Psoas muscle (tissue), 8 donors: ENCODE measurements around the gene ABHD2. TPM values are rescaled to one million over a fixed set of nuclear protein-coding genes. Genes with fewer than 3 reads are reported as not detected.
A peak's percentile ranks its signal among the peaks of the same experiment; 100 is the strongest.
"Not testable (repeated sequence)": the region's sequence is repeated elsewhere in the genome, so short reads cannot be mapped to it uniquely, and the experiment has no call there.

Experiments used
- ATAC-seq, 4 donors: fragments of 200-7000 bp; cut with Tn5 transposase; one replicate each; pipeline ENCODE4 v1.9.1; 2020; ENCODE audit warnings: moderate library complexity in 3 of 4, mild to moderate bottlenecking in 2 of 4
- DNase-seq, 2 donors: peaks; one replicate each; pipeline ENCODE4 v3.0.0-alpha.2; 2020
- H3K27ac ChIP-seq: fragments of 200-600 bp; one replicate; pipeline ENCODE4 v1.8.0; 2022
- H3K27me3 ChIP-seq, 3 donors: fragments of 200-600 bp in 1 of 3; one replicate each; pipeline versions ENCODE4 v1.6.1 to v1.8.0; 2013 to 2022; ENCODE audit warnings: low read length in 2 of 3, mild to moderate bottlenecking in 2 of 3, moderate library complexity in 1 of 3; ENCODE audit not compliant: insufficient read depth in 3 of 3
- H3K36me3 ChIP-seq, 2 donors: fragments of 200-600 bp in 1 of 2; one replicate each; pipeline versions ENCODE4 v1.6.1 to v1.8.0; 2013 to 2022; ENCODE audit warnings: low read depth in 1 of 2, mild to moderate bottlenecking in 1 of 2, moderate library complexity in 1 of 2; ENCODE audit not compliant: insufficient read depth in 1 of 2
- H3K4me1 ChIP-seq: fragments of 200-600 bp; one replicate; pipeline ENCODE4 v1.8.0; 2022
- H3K4me3 ChIP-seq: fragments of 200-600 bp; one replicate; pipeline ENCODE4 v1.8.0; 2022; ENCODE audit warnings: mild to moderate bottlenecking
- H3K9me3 ChIP-seq: fragments of 200-600 bp; one replicate; pipeline ENCODE4 v1.8.0; 2022
- WGBS, 3 donors: extraction: QIAGEN DNeasy Blood & Tissue Kit; methylation state at CpG; one replicate each; pipeline versions ENCODE4 v1.1.6 to v1.1.7; 2013; 5-methylcytosine and 5-hydroxymethylcytosine counted together
- intact Hi-C, 2 donors: fragments of 100-400 bp; cut with DNase I; formaldehyde crosslinking; loops; one replicate each; pipeline versions ENCODE4 v1.11.0 to v1.14.2; 2022
- polyA plus RNA-seq, 3 donors: library from polyadenylated mRNA; stranded (reverse); fragments of 200-250 nt; gene quantifications; one replicate each; pipeline ENCODE4 v1.2.3, GENCODE V29; 2013
- total RNA-seq, 4 donors: library from RNA; stranded (reverse); fragmentation: NEBNext Ultra II Directional in 2 of 4; extraction: Animal tissue kit (Norgen Biotek cat#: 25700) in 2 of 4; gene quantifications; one replicate each; pipeline versions ENCODE4 v1.2.1 to v1.2.4, GENCODE V29; 2021 to 2023
- TF ChIP-seq, protein P1 (sequence below): fragments of 200-600 bp; IDR thresholded peaks from one replicate; pipeline ENCODE4 v1.8.0; 2022; ENCODE audit warnings: antibody characterized with exemption
- donor health status: healthy with polysubstance abuse.
- donor health status: DM: no; HTN: no; CAD: no; lungs with moderate emphysema.
- donor health status: Bipolar disorder and iron deficiency.
- donor health status: healthy.
- donor health status: DM: yes; HTN: yes; CAD: no.
- donor health status: DM: no; HTN: no; CAD: no.
- donor health status: DM: no; HTN: no; CAD: no.
- donor health status: DM: yes; HTN: yes; CAD: no.

The ABHD2 gene
- total and polyA plus RNA-seq, 7 donors: 10.8 to 215 (median 66.1) TPM

DNA sequence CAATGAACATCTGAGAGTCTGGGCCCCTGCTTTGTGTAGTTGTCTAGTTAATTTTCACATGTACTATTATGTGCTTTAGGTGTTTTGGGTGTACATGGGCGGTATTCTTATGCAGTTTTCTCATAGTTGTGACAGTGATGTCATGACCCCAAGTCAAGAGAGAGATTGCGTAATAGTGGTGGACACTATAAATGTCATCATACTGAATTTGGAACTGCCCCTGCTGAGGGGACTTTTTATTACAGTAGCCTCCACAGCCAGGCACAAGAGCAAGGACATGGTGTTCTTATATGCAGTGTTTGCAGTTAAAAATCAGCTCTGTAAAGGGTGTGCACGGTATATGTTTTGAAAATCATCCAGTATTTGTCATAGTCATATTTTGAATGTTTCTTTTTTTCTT is 29.5 kb downstream of the ABHD2 start:
- DNase-seq: no peak
- peaks cover 67% of the 10 kb centered on the region for H3K4me1 ChIP-seq
- peak in 3 of 4 donors; percentile 15 to 57 (median 39) for ATAC-seq
- peak overlapping the region; percentile 78 for H3K27ac ChIP-seq
- no peaks in the 10 kb centered on the region for H3K9me3 ChIP-seq
- intact Hi-C loops: no loop called here
- no peaks in the 10 kb centered on the region for H3K27me3 ChIP-seq
- H3K4me3 ChIP-seq: no peak overlapping the region
- 54 to 81% (median 60%) methylated on average over 3 of the region's 3 CpGs for WGBS, 3 donors
- TF ChIP-seq, protein P1, sequence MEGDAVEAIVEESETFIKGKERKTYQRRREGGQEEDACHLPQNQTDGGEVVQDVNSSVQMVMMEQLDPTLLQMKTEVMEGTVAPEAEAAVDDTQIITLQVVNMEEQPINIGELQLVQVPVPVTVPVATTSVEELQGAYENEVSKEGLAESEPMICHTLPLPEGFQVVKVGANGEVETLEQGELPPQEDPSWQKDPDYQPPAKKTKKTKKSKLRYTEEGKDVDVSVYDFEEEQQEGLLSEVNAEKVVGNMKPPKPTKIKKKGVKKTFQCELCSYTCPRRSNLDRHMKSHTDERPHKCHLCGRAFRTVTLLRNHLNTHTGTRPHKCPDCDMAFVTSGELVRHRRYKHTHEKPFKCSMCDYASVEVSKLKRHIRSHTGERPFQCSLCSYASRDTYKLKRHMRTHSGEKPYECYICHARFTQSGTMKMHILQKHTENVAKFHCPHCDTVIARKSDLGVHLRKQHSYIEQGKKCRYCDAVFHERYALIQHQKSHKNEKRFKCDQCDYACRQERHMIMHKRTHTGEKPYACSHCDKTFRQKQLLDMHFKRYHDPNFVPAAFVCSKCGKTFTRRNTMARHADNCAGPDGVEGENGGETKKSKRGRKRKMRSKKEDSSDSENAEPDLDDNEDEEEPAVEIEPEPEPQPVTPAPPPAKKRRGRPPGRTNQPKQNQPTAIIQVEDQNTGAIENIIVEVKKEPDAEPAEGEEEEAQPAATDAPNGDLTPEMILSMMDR: no peak
- peaks cover 6 to 88% of the 10 kb centered on the region in 2 donors for H3K36me3 ChIP-seq

DNA sequence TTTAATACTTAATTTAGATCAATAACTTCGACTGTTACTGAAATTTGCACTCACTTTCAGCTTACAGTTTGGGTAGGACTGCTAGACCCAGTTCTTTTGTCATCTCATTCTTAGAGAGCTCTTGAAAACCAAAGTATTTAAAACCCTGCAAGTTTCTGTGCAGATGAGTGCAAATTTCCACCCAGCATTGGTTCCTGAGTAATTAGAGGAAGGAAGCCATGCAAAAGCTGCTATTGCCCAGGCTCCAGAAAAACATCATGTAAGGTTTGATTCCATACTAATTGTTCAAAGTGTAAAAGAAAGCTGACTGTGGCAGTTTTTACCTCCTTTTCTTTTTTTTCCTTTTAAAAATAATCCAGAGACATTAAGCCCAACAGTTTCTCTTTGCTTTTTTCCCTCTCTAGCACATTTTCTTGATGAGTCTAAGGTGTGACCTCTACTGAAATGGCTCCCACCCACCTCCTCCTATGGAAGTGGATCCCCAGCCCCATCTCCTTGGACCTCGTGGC is 30.3 kb downstream of the ABHD2 start:
- WGBS, 3 donors: 69 to 74% (median 70%) methylated on average over 2 of the region's 2 CpGs

DNA sequence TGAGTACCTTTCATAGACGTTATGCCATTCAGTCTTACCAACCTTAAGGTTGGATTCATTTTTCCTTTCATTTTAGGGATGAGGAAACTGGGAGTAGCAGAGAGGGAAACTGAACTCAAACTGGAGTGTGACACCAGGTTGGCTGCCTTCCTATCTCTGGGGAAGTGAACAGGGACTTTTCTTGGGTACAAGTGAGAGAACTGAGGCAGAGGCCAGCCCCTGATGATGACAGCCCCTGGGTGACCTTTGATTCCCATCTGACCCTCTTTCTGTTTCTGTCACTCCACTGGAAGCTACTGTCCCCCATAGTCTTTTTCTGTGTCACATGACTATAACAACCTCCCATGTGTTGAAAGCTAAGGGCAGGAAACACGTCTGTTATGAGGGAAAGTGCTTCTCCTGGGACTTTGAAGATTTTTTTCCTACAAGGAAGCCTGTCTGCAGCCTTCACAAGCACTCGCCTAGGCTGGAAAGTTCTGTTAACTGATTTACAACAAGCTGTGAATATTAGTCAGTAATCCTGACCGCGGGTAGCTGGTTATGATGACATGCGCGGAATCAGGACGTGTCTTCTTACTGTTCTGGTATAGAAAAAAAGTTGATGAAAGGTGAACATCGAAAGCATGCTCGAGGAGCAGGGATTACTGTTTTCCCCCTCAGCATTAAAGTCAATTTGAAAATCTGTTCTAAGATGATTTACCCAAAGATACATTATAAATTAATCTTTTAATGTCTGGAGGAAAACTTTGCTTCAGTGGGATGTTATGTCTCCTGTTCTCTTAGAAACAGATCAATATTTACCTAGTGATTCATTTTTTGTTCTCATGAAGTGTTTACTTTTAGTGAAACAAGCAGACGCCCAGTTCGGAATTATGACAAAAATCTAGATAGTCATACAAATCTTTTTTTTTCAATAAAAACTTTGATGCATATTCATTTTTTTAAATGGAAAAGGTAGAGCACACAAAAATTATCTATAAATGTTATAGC is 31.5 kb downstream of the ABHD2 start:
- Histone ChIP-seq H3K36me3 (peaks cover 6 to 89% of the 10 kb centered on the region in 2 donors), H3K27me3 (no peaks in the 10 kb centered on the region), H3K4me1 (peaks cover 48% of the 10 kb centered on the region), H3K4me3 (no peak overlapping the region), H3K9me3 (no peaks in the 10 kb centered on the region), H3K27ac (peak overlapping the region; percentile 78)
- ATAC-seq (no peak), DNase-seq (no peak)
- intact Hi-C loops: no loop called here
- TF ChIP-seq, protein P1: no peak
- WGBS, 3 donors: 62 to 71% (median 64%) methylated on average over 12 of the region's 12 CpGs

More for the DNA sequence above, 30.3 kb downstream of the ABHD2 start:
- intact Hi-C loops: no loop called here
- Histone ChIP-seq H3K4me1 (peaks cover 60% of the 10 kb centered on the region), H3K9me3 (no peaks in the 10 kb centered on the region), H3K4me3 (no peak overlapping the region), H3K36me3 (peaks cover 6 to 91% of the 10 kb centered on the region in 2 donors), H3K27me3 (no peaks in the 10 kb centered on the region), H3K27ac (peak overlapping the region; percentile 78)
- TF ChIP-seq, protein P1: no peak
- ATAC-seq (no peak), DNase-seq (no peak)

DNA sequence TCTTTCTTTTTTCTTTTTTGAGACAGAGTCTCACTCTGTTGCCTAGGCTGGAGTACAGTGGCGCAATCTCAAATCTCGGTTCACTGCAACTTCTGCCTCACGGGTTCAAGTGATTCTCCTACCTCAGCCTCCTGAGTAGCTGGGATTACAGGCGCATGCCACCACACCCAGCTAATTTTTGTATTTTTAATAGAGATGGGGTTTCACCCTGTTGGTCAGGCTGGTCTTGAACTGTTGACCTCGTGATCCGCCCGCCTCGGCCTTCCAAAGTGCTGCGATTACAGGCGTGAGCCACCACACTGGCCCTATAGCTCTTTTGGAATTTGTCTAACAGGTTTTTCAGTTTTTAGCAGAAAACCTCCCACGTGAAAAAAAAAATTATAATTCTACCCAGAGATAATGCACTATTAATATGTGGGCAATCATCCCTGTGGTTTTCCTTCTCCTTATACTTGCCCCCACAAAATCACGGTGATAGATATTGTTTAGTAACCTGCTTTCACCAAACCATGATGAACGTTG is 32.3 kb downstream of the ABHD2 start:
- H3K4me3 ChIP-seq, H3K27me3 ChIP-seq, H3K9me3 ChIP-seq, DNase-seq, ATAC-seq, intact Hi-C loops: not testable (repeated sequence)
- H3K4me1 ChIP-seq: peaks cover 51% of the 10 kb centered on the region
- WGBS, 3 donors: 96 to 98% (median 97%) methylated on average over 13 of the region's 13 CpGs
- peaks cover 6 to 88% of the 10 kb centered on the region in 2 donors for H3K36me3 ChIP-seq
- peak overlapping the region; percentile 78 for H3K27ac ChIP-seq

DNA sequence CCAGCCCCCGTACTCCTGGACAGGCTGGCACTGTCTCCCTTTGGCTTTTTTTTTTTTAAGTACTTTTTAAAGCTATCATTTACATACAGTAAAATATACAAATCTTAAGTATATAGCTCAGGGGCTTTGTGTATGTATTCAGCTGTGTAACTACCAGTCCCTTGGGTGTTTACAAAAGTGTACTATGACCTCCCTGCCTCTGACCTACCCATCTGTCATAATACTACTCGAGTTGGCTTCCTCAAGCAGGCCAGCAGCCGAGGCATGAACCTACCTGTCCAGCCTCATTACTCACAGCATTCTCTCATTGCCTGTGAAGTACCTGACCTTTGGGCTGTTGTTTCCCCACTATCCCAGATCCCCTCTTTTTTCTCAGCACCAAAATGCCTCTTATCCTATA is 33.2 kb downstream of the ABHD2 start:
- no peaks in the 10 kb centered on the region for H3K27me3 ChIP-seq
- intact Hi-C loops: no loop called here
- WGBS, 3 donors: 57 to 75% (median 62%) methylated on average over 3 of the region's 3 CpGs
- peaks cover 8 to 88% of the 10 kb centered on the region in 2 donors for H3K36me3 ChIP-seq
- peak overlapping the region; percentile 23 for H3K27ac ChIP-seq
- no peak for ATAC-seq
- TF ChIP-seq, protein P1: no peak
- no peak overlapping the region for H3K4me3 ChIP-seq
- H3K4me1 ChIP-seq: peaks cover 52% of the 10 kb centered on the region
- H3K9me3 ChIP-seq: no peaks in the 10 kb centered on the region
- DNase-seq: no peak
